Fibroblast of villous mesenchyme (primary cell): ENCODE measurements around the gene THAP6. TPM values are rescaled to one million over a fixed set of nuclear protein-coding genes. Genes with fewer than 3 reads are reported as not detected.

ENCODE experiments used
- DNase-seq: peaks from one replicate; pipeline ENCODE4 v3.0.0-alpha.2; 2010; ENCODE audit warnings: low read depth
- H3K4me3 ChIP-seq: 2 replicates; pipeline ENCODE4 v1.5.1; 2011; ENCODE audit warnings: low read depth, mild to moderate bottlenecking, low read length
- CTCF ChIP-seq: IDR thresholded peaks from 2 replicates; pipeline ENCODE4 v1.5.1; 2012; ENCODE audit warnings: low read depth, mild to moderate bottlenecking, low read length; ENCODE audit not compliant: insufficient read depth
- total RNA-seq: library from RNA; depleted of rRNA; stranded (reverse); fragments of >200 nt; gene quantifications from 2 replicates; pipeline ENCODE4 v1.2.3, GENCODE V29; 2012

The THAP6 gene
- 11.0 and 18.1 TPM in 2 replicates for total RNA-seq

- peak; percentile 95 for DNase-seq
- H3K4me3 ChIP-seq = peak within 1 kb of the TSS; percentile 97
- no peak for TF ChIP-seq CTCF
Measured at GRCh38 chr4:75514131-75514948, at the start of gene THAP6, which contains the start of gene RCHY1. Gene THAP6, plus strand, starts transcription at chr4:75514473. Its CDS starts 980 bp downstream, at chr4:75515453. Gene RCHY1, minus strand, starts transcription at chr4:75514403. Its CDS starts 117 bp downstream, at chr4:75514286.

GRCh38 chr4:75469896-75470295 lies 44.4 kb upstream of the THAP6 start:
- TF ChIP-seq CTCF = no peak
- H3K4me3 ChIP-seq = no peak overlapping the region
- DNase-seq = no peak

GRCh38 chr4:75470738-75471137 lies 43.5 kb upstream of the THAP6 start:
- no peak for DNase-seq
- no peak for TF ChIP-seq CTCF
- no peak overlapping the region for H3K4me3 ChIP-seq

GRCh38 chr4:75477201-75477600 lies 37.1 kb upstream of the THAP6 start:
- no peak for DNase-seq
- H3K4me3 ChIP-seq = no peak overlapping the region
- TF ChIP-seq CTCF = no peak

GRCh38 chr4:75484190-75484589 lies 30.1 kb upstream of the THAP6 start:
- no peak for TF ChIP-seq CTCF
- DNase-seq = no peak
- H3K4me3 ChIP-seq = no peak overlapping the region

GRCh38 chr4:75490155-75490554 lies 24.1 kb upstream of the THAP6 start:
- peak; percentile 65 for DNase-seq
- H3K4me3 ChIP-seq = no peak overlapping the region
- peak; percentile 34 for TF ChIP-seq CTCF
